Renal cortical epithelial cell (primary cell): ENCODE data around the gene ERBB3. TPM values are rescaled to one million over a fixed set of nuclear protein-coding genes. Genes with fewer than 3 reads are reported as not detected.
"Not testable (repeated sequence)": the region's sequence is repeated elsewhere in the genome, so short reads cannot be mapped to it uniquely, and the experiment has no call there.

ENCODE experiments used
- DNase-seq: peaks from one replicate; pipeline ENCODE4 v3.0.0-alpha.2; 2011; ENCODE audit warnings: low read depth
- total RNA-seq: library from RNA; depleted of rRNA; stranded (reverse); fragments of >200 nt; gene quantifications from 2 replicates; pipeline ENCODE4 v1.2.3, GENCODE V29; 2014

The ERBB3 gene
- 5.1 and 19.4 TPM in 2 replicates for total RNA-seq

DNA sequence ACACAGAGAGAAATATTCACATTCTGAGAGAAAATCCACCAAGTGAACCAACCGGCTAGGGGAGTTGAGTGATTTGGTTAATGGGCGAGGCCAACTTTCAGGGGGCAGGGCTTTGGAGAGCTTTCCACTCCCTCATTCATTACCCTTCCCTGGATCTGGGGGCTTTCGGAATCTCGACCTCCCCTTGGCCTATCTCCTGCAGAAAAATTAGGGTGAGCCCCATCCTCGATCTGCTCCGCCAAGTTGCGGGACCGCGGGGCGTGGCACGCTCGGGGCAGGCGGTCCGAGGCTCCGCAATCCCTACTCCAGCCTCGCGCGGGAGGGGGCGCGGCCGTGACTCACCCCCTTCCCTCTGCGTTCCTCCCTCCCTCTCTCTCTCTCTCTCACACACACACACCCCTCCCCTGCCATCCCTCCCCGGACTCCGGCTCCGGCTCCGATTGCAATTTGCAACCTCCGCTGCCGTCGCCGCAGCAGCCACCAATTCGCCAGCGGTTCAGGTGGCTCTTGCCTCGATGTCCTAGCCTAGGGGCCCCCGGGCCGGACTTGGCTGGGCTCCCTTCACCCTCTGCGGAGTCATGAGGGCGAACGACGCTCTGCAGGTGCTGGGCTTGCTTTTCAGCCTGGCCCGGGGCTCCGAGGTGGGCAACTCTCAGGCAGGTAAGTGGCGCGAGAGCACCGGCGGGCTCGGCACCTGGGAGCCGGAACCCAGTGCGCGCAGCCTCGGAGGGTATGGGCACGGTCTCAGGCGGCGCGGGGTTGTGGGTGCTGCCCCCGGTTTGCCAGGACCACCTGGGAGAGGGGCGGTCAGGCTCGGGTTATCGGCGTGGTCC, at the start of gene ERBB3:
Gene ERBB3, plus strand, starts transcription at position 443 of the 833 bp plus-strand sequence. Its CDS starts 136 bp downstream, at position 579.
- peak; percentile 69 for DNase-seq

DNA sequence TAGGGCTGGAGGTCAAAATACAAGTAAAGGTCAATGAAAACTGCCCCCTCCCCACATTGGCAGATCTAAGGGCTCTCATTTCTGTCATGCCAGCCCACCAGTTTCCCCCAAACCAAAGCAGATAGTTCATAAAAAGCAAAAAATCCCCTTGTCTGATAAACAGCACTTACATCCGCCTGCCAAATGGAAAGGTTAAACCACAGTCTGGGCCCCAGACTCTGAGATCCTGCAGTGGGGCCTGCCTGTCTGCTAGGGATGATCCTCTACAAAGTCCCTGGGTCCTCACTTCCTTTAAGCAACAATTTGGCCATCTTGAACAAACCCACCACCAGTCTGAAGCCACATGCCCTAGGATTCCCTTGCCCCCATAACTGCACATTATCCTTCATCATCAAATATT, 48.0 kb upstream of the ERBB3 start:
- DNase-seq = no peak

- no peak for DNase-seq
Observed at GRCh38 chr12:56034586-56035332, 45.2 kb upstream of the ERBB3 start.

DNA sequence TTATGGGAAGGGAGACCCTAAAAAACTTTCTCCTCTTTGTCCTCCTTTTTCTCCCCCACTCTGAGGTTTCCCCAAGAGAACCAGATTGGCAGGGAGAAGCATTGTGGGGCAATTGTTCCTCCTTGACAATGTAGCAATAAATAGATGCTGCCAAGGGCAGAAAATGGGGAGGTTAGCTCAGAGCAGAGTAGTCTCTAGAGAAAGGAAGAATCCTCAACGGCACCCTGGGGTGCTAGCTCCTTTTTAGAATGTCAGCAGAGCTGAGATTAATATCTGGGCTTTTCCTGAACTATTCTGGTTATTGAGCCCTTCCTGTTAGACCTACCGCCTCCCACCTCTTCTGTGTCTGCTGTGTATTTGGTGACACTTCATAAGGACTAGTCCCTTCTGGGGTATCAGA, 42.8 kb upstream of the ERBB3 start:
- DNase-seq = no peak

DNA sequence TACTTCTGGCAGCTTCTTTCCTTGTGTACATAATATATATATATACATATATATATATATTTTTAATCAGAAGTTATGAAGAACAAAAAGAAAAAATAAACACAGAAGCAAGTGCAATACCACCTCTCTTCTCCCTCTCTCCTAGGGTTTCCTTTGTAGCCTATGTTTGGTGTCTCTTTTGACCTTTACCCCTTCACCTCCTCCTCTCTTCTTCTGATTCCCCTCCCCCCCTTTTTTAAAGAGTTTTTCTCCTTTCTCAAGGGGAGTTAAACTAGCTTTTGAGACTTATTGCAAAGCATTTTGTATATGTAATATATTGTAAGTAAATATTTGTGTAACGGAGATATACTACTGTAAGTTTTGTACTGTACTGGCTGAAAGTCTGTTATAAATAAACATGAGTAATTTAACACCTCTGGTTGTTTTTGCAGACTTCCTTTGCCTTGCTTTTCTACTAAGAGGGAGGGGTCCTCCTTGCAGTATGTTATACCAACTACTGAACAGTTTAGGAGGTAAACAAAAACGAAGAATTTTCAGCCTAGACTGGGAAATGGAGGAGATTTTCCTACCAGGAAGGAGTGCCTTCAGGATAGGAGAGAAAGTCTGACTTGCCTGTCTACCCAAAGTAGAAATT, 41.8 kb upstream of the ERBB3 start:
- no peak for DNase-seq

DNA sequence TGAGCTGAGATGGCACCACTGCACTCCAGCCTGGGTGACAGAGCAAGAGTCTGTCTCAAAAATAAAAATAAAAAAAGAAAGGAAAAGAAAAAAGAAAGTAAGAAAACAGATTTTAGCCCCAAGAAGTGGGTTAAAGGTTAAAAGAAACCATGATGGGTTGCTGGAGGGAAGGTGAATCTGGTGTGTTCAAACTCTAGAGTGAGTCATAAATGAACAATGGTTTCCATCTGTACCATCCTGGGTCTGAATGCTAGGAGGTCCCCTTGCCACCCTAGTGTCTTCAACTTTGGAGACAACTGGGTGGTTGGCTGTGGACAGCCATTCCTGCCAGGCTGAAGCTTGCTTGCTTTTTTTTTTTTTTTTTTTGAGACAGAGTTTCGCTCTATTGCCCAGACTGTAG, 39.8 kb upstream of the ERBB3 start:
- DNase-seq = no peak

DNA sequence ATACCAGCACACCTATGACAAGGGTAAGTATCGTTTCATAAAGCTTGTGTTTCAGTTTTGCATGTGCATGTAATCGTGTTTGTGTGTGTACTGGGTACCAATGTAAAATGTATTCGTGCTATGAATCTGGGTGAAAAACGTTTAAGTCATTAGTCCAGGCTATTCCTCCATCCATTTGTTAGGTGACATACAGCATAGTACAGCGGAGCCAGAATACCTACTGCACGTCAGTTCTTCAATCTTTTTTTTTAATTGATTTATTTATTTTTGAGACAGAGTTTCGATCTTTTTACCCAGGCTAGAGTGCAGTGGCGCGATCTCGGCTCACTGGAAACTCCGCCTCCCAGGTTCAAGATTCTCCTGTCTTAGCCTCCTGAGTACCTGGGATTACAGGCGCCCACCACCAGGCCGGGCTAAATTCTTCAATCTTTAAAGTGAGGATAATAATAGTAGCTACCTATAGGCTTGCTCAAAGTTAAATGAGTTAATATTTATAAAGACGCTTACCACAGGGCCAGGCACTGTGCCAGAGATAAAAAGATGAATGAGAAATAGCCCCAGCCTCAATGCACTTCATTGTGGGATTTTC, 38.9 kb upstream of the ERBB3 start:
- DNase-seq = no peak

DNA sequence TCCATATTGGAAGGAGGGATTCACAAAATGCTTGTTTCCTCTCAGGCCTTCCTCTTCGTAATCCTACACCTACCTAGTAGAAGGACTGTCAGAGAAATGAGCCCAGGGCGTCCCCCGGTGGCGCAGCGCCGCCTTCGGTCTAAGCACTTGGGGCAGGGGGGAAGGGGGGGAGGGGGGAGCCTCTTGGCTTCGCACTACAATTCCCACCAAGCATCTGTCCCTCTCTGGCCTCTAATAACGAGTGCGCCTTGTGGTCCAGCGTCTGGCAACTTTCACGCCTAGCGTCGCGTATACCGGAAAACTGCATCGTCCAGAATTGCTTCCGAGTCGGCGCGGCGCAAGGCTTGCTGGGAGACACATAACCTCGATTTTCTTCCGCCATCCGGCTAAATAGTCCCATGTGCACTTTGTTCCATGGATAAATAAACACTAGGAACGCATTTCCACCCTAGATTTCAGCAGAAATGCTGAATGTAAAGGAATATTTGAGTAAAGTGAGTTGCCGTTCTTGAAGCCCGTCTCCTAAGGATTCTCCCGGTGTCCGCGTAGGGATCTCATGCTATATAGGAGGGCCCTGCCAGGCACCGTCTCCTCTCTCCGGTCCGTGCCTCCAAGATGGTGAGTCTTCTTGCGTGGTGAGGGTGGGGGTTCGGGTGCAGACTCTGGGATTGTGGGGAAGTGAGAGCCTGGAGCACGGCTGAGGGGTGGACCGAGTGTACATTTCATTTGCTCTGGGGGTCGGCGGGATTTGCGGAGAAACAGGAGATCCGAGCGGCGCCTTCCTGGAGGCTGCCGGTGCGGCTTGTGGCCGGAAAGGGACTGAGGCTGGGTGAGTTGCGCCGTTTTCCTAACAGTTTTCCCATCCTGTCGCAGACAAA, 38.2 kb upstream of the ERBB3 start, which contains the start of gene RPS26:
Gene RPS26, plus strand, starts transcription at position 367 of the 878 bp plus-strand sequence. Its CDS starts 249 bp downstream, at position 616.
- peak; percentile 98 for DNase-seq

DNA sequence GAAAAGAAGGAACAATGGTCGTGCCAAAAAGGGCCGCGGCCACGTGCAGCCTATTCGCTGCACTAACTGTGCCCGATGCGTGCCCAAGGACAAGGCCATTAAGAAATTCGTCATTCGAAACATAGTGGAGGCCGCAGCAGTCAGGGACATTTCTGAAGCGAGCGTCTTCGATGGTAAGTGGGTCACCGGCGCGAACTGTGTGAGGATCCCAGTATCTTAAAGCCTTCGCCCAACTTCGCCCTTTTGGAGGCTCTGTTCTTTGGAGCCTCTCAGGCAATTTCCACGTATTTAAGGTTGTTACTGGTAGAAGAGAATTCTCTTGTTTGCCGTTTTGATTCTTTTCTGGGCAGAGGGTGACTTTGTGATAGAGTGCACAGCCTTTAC, 37.5 kb upstream of the ERBB3 start:
- not testable (repeated sequence) for DNase-seq

GRCh38 chr12:56042843-56043242, 37.1 kb upstream of the ERBB3 start:
- DNase-seq = no peak

- no peak for DNase-seq
Observed at GRCh38 chr12:56046027-56046780, 33.8 kb upstream of the ERBB3 start.

GRCh38 chr12:56053407-56053893, 26.5 kb upstream of the ERBB3 start:
- DNase-seq = no peak

- DNase-seq = not testable (repeated sequence)
Observed at GRCh38 chr12:56059964-56060363, 20.0 kb upstream of the ERBB3 start.

GRCh38 chr12:56061982-56062381, 18.0 kb upstream of the ERBB3 start:
- DNase-seq = peak; percentile 61

- no peak for DNase-seq
Observed at GRCh38 chr12:56062996-56063395, 17.0 kb upstream of the ERBB3 start.

DNA sequence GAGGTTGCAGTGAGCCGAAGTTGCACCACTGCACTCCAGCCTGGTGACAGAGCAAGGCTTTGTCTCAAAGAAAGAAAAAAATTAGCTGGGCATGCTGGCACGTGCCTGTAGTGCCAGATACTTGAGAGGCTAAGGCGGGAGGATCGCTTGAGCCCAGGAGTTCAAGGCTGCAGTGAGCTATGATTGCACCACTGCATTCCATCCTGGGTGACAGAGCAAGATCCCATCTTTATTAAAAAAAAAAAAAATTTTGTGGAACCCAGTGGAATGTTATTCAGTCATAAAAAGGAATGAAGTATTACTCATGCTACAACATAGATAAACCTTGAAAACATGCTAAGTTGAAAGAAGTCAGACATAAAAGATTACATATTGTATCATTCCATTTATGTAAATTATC, 8.3 kb upstream of the ERBB3 start:
- peak; percentile 8 for DNase-seq

DNA sequence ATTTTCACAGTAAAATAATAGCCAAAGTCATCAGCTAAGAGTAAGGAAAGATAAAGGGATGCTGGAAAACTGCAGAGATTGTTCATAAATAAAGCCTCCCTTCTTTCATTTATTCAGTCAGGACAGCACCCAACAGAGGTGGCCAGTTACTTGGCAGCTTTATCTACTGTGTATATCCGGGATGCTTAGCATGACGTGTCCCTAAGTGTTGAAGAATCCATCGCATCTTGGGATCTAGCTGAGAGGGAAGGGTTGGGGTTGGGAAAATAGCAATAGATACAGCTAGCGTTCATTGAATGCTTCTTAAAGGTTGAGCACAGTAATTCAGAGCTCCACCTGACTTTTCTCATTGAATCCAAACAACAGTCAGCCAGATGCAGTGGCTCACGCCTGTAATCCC, 5.6 kb upstream of the ERBB3 start:
- DNase-seq = no peak

DNA sequence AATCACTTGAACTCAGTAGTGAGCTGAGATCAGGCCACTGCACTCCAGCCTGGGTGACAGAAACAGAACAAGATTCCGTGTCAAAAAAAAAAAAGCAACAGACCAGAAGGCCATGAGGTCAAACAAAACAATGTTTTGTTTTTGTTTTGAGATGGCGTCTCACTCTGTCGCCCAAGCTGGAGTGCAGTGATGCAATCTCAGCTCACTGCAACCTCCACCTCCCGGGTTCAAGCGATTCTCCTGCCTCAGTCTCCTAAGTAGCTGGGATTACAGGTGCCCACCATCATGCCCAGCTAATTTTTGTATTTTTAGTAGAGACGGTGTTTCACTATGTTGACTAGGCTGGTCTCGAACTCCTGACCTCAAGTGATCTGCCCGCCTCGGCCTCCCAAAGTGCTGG, 2.0 kb upstream of the ERBB3 start:
- DNase-seq = peak; percentile 15

- no peak for DNase-seq
Observed at GRCh38 chr12:56078427-56078826, 1.5 kb upstream of the ERBB3 start.
